Upper lobe of left lung (tissue), 4 donors: ENCODE measurements around the gene CEP68.

Experiments
- CTCF ChIP-seq, 6 experiments: fragments of 450-650 bp in 4 of 6; fragments of 200-600 bp in 2 of 6; sonication (generic) in 2 of 6; IDR thresholded peaks; one replicate each; pipeline ENCODE4 v1.5.1; 2016 to 2019; ENCODE audit warnings: antibody characterized with exemption in 6 of 6
- POLR2A ChIP-seq, 4 donors: fragments of 450-650 bp; IDR thresholded peaks; one replicate each; pipeline ENCODE4 v1.5.1; 2016 to 2017; ENCODE audit warnings: antibody characterized with exemption in 4 of 4, mild to moderate bottlenecking in 2 of 4
- POLR2AphosphoS5 ChIP-seq, 2 donors: sonication (generic); formaldehyde crosslinking; IDR thresholded peaks; one replicate each; pipeline ENCODE4 v1.5.1; 2017; ENCODE audit warnings: antibody characterized with exemption in 2 of 2

GRCh38 chr2:65113229-65113628 is 57.0 kb downstream of the CEP68 start:
- TF ChIP-seq CTCF (IDR thresholded peaks at IDR 0.05) (no peak), POLR2A (IDR thresholded peaks at IDR 0.05) (no peak), POLR2AphosphoS5 (IDR thresholded peaks at IDR 0.05) (no peak)
